OCI-M2 (cell line): ENCODE results near the gene TBR1.

Source experiments
- DNase-seq: peaks from one replicate; lab custom pipeline; 2025; ENCODE audit not compliant: unreplicated experiment; lab: John Stamatoyannopoulos, UW

The TBR1 gene

DNA sequence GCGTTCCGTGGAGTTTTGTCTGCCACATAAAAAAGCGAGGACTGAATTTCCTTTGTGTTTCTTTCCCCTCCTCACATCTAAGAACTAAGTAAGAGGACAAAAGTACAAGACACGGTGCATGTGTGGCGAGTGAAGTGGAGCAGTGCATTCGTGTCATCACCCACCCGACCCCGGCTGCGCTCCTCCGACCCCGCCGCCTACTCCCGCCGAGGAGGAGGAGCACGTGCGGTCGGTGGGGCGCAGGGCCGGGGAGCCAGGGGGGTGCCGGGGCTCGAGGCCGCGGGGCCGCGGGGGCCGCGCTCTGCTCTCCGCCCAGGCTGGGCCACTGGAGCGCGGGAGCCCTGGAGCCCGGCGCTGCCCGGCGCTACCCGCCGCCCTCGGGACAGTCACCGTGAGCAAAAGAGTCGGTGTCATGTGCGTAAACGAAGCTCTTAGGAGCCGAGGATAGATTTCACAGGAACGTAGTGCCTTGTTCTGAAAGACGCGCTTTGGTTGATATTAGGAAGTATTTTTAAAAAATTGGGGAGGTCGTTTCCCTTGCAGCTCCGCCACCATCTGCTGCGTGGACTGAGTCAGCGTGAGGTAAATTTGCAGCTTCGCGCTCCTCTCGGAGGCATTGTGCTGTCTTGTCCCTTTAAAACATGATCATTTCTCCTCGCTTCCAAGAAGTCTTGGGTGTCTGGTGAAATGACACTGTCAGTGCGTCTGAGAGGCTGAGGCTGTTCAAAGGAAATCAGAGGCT is 11.0 kb downstream of the TBR1 start:
- DNase-seq, result no peak

DNA sequence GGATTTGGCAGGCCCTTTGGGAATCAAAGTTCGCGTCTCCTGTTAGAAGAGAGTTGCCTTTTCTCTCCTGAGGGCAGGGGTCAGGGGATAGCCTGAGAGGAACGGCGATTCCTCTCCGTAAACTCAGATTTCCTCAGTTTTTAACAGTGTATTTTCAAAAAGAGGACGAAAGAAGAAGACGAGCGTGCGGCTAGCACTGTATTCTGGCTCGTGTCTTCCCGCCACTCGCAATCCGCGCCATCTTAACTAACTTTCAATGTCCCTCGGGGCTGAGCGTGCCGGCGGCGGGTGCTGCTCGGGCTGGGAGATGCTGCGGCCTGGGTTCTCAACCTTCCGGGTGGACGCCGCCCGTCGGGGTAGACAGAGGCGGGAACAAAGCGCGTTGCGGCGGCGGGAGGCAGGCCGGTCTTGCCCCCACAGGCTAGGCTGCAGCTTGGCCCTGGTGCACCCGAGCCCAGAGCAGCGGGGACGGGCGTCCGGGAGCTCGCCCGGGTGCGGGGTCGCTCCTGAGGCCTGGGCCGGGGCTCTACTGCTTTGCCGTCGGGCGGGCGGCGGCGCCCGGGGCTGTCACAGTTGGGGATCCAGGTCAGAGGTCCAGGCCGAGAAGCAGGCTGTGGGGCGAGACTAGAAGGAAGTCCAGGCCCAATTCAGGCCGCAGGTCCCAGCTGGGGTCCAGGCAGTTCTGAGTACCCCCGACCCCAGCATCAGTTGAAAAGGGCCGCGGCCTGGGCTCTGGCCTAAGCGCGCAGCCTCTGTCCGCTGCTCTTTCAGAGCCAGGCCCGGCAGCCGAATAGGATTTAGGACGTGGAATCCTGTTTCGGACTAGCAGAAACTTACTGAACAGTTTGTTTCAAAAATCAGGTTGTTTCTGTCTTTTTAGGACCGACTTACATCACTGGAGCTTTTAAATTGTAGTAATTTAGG is 11.8 kb downstream of the TBR1 start:
- DNase-seq, result no peak

GRCh38 chr2:161430386-161430785 is 14.3 kb downstream of the TBR1 start:
- no peak for DNase-seq

GRCh38 chr2:161432107-161432506 is 16.0 kb downstream of the TBR1 start:
- no peak for DNase-seq

DNA sequence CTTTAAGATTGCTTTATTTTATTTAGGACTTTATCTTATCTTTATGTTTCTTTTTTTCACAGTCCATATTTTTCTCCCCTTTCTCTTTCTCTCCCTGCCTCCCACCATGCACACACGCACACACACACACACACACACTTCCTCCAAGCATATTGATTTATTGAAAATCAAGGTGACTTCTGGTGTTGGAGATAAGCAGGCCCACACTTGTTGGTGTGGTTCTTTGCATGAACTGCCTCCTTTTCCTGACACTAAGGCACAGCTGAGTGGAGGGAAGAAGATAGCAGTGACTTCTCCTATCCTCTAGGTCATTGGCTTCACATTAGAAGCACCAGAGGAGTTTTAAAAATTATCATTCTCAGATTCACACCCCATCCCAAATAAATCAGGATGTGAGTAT is 18.0 kb downstream of the TBR1 start:
- DNase-seq, result no peak

DNA sequence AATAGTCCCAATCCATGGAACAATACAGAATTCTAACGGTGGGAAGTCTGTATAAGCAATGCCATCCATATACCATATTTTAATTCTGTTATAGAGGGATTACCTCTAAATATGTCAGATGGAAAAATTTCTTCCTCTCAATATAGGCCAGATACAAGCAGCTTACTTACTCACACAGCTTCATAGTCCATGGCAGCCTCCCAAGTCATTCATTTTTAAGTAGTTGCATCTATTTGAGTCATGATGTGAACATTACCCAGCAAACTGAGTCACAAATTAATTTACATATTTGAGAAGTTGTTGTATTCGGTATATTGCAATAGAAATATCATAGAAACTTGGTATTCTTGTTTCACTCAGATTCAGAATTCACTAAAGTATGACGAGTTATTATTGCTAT is 20.3 kb downstream of the TBR1 start:
- DNase-seq, result no peak

DNA sequence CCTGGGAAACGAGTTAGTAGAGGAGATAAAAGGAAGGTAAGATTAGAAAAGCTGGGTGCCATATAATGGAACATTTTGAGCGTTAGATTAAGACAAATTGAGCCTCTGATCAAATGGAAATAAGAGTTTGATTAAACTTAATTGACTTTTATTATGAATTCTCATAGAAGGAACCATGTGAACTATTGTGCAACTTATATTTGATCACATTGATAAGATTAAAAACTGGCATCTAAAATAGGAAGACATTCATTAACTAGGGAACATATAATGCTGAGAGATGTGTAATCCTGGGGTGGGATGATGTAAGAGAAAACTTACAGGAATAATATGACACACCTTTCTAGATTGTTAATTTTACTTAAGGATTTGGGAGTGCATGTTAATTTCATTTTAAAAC is 22.5 kb downstream of the TBR1 start:
- no peak for DNase-seq

- no peak for DNase-seq
These were observed 29.0 kb downstream of the TBR1 start for GRCh38 chr2:161445097-161445496.

DNA sequence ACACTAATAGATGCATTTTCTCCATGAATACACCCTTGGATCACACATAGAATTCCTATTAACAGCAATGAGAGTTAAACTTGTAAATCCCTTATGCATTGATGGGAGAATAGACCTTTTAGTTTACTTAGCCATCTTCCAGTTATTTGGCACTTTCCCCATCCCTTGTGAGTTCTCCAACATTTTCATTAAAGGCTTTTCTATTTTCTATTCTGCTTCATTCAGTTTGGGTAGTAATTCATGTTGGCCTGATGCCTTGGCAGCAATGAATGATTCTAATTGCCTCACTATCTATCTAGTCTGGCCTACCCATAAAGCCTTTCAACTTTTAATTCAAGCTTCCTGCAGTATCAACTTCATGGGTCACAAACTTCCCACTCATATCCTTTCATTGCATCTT is 32.3 kb downstream of the TBR1 start:
- no peak for DNase-seq

DNA sequence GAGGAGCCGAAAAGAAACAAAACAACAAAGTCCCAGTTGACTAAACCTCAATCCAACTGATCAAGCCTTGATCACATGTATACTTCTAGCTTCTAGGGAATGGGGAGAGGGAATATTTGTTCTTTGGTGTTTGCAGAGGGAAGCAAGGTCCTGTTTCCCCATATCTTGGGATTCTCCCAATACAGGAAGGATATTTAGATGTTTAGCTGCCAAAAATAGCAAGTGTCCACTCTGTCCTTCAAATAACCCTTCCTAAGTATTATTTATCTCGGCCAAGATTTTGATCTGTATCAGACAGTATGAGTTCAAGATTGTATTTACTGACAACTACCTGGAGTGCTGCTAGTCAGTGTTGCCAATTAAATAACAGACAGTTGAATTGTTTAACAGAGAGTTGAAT is 55.5 kb downstream of the TBR1 start:
- no peak for DNase-seq

- no peak for DNase-seq
These were observed 58.8 kb downstream of the TBR1 start for GRCh38 chr2:161474920-161475319.
